Nephron progenitor cell (in vitro differentiated cells): Measurements from ENCODE around the gene SYNPO.

Experiments
- DNase-seq: peaks from one replicate; pipeline ENCODE4 v3.0.0; 2021
- H3K27ac Mint-ChIP-seq: 2 replicates; pipeline ENCODE4 v1.8.0; 2021; ENCODE audit warnings: mild to moderate bottlenecking, moderate library complexity, mixed read lengths
- H3K27me3 Mint-ChIP-seq: 2 replicates; pipeline ENCODE4 v1.8.0; 2021; ENCODE audit warnings: mild to moderate bottlenecking, low read depth, mixed read lengths; ENCODE audit not compliant: poor library complexity
- H3K36me3 Mint-ChIP-seq: 2 replicates; pipeline ENCODE4 v1.8.0; 2021; ENCODE audit warnings: low read depth, mixed read lengths
- H3K4me1 Mint-ChIP-seq: 2 replicates; pipeline ENCODE4 v1.8.0; 2021; ENCODE audit warnings: mixed read lengths
- H3K4me3 Mint-ChIP-seq: 2 replicates; pipeline ENCODE4 v1.8.0; 2021; ENCODE audit warnings: mild to moderate bottlenecking, moderate library complexity, mixed read lengths
- H3K9me3 Mint-ChIP-seq: 2 replicates; pipeline ENCODE4 v1.8.0; 2021; ENCODE audit warnings: mild to moderate bottlenecking, moderate library complexity, mixed read lengths
- CTCF ChIP-seq: fragments of 200-600 bp; sonication (generic); IDR thresholded peaks from 2 replicates; pipeline ENCODE4 v1.5.0; 2021; ENCODE audit warnings: antibody characterized with exemption

The SYNPO gene

DNA sequence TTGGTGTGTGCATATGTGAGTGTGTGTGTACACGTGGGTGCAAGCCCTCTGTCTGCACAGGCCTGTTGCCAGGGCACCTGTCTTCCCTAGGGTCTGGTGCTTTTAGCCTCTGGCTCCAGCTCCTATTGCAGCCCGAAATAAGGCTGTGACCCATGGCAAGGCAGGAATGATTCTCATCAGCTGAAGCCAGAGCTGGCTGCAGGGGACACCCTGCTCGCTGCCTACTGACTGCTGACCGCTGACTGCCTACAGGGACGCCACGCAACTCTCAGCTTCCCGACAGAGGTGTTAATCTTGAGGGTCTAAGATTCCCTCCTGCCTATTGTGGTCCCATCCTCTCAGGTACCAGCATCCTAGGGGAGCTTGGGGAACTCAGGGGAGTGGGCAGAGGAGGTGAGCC lies 20.6 kb downstream of the SYNPO start, which contains the start of gene MYOZ3:
MYOZ3 (plus strand) TSS at position 166 of the 400 bp plus-strand sequence. CDS start 1,691 bp downstream, outside the sequence.
- Mint-ChIP-seq H3K36me3 (no peaks in the 10 kb centered on the region), H3K4me3 (peak within 1 kb of the TSS; percentile 63), H3K9me3 (no peaks in the 10 kb centered on the region), H3K27me3 (peaks cover 15% of the 10 kb centered on the region), H3K4me1 (peaks cover 56% of the 10 kb centered on the region), H3K27ac (peak within 1 kb of the TSS; percentile 92)
- no peak for DNase-seq
- no peak for TF ChIP-seq CTCF

- H3K36me3 Mint-ChIP-seq, result no peaks in the 10 kb centered on the region
- TF ChIP-seq CTCF, result no peak
- peaks cover 56% of the 10 kb centered on the region for H3K4me1 Mint-ChIP-seq
- peak overlapping the region; percentile 38 for H3K27ac Mint-ChIP-seq
- no peak overlapping the region for H3K4me3 Mint-ChIP-seq
- H3K9me3 Mint-ChIP-seq, result no peaks in the 10 kb centered on the region
- peaks cover 15% of the 10 kb centered on the region for H3K27me3 Mint-ChIP-seq
- DNase-seq, result no peak
These were observed 21.5 kb downstream of the SYNPO start for GRCh38 chr5:150661821-150662596.

DNA sequence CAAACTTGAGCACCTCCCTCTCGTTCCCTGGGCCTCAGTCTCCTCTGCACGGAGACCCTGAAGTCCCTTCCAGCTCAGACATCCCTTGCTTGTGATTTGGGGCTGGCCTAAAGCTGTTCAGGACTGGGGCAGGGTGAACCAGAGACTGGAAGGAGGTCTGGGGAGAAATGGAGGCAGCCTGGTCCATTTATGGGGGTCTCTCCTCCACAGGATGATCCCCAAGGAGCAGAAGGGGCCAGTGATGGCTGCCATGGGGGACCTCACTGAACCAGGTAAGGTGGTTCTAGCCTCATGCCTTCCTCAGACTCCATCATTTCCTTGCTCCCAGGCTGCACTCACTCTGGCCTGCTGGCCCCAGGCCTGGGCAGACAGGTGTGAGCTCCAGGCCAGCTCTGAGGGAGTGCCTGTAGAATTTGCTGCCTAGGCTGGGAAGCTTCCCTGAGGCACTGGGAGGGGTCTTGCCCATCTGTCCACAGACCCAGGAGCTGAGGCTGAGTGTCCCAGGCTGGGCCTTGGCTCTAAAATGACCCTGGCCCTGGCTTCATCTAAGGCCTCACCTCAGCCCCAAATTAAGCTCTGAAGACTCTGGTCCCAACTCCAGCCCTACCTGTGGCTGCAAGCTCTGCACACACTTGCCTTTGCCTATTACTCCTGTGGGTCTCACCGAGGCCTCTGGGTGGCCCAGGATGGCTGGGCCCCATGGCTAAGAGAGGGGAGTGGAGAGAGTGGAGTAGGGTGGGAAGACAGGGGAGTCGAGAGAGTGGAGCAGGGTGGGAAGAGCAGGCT lies 22.5 kb downstream of the SYNPO start:
- Mint-ChIP-seq H3K4me1 (peaks cover 46% of the 10 kb centered on the region), H3K9me3 (no peaks in the 10 kb centered on the region), H3K27me3 (peaks cover 13% of the 10 kb centered on the region), H3K27ac (no peak overlapping the region), H3K36me3 (no peaks in the 10 kb centered on the region), H3K4me3 (no peak overlapping the region)
- no peak for DNase-seq
- TF ChIP-seq CTCF, result no peak

DNA sequence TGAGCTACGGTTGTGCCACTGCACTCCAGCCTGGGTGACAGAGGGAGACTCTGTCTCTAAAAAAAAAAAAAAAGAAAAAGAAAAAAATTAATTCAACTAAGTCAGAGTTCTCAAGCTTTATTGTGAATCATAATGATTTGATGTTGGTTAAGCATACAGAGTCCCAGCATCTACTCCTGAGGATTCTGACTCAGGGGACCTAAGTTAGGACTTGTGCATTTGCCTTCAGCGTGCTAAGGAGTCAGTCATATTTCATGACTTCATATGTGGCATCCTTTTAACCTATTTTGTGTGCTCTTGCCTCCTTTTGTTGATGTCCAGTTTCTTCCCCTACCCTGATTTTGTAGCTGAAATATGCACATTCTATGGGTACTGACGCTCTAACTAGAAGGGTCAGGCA lies 23.5 kb downstream of the SYNPO start:
- H3K27me3 Mint-ChIP-seq, result peaks cover 13% of the 10 kb centered on the region
- no peaks in the 10 kb centered on the region for H3K36me3 Mint-ChIP-seq
- DNase-seq, result no peak
- no peak overlapping the region for H3K27ac Mint-ChIP-seq
- peaks cover 36% of the 10 kb centered on the region for H3K4me1 Mint-ChIP-seq
- no peak overlapping the region for H3K4me3 Mint-ChIP-seq
- H3K9me3 Mint-ChIP-seq, result no peaks in the 10 kb centered on the region
- no peak for TF ChIP-seq CTCF

GRCh38 chr5:150665044-150665443 lies 24.6 kb downstream of the SYNPO start:
- Mint-ChIP-seq H3K27me3 (peaks cover 13% of the 10 kb centered on the region), H3K4me3 (no peak overlapping the region), H3K4me1 (peaks cover 25% of the 10 kb centered on the region), H3K9me3 (peaks cover 3% of the 10 kb centered on the region), H3K27ac (no peak overlapping the region), H3K36me3 (peaks cover 2% of the 10 kb centered on the region)
- no peak for TF ChIP-seq CTCF
- no peak for DNase-seq
